NCI-H748 (cell line): Measurements from ENCODE around the gene CCNB1.
"Not testable (repeated sequence)": the region's sequence is repeated elsewhere in the genome, so short reads cannot be mapped to it uniquely, and the experiment has no call there.

Source experiments
- DNase-seq: peaks from one replicate; lab custom pipeline; 2025; ENCODE audit not compliant: unreplicated experiment; lab: John Stamatoyannopoulos, UW

Gene CCNB1

DNA sequence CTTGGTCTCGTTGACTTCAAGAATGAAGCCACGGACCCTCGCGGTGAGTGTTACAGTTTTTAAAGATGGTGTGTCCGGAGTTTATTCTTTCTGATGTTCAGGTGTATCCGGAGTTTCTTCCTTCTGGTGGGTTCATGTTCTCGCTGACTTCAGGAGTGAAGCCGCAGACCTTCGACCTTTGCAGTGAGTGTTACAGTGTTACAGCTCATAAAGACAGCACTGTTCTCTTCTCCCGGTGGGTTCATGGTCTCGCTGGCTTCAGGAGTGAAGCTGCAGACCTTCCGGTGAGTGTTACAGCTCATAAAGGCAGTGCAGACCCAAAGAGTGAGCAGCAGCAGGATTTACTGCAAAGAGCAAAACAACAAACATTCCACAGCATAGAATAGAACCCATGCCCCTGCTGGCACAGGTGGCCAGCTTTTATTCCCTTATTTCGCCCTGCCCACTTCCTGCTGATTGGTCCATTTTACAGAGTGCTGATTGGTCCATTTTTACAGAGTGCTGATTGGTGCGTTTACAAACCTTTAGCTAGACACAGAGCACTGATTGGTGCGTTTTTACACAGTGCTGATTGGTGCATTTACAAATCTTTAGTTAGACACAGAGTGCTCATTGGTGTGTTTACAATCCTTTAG lies 14.8 kb downstream of the CCNB1 start:
- not testable (repeated sequence) for DNase-seq

- no peak for DNase-seq
Measured at GRCh38 chr5:69184621-69185020, 17.7 kb downstream of the CCNB1 start.

- no peak for DNase-seq
Measured at GRCh38 chr5:69187342-69187741, 20.4 kb downstream of the CCNB1 start.

- no peak for DNase-seq
Measured at GRCh38 chr5:69188811-69189161, 21.8 kb downstream of the CCNB1 start.

DNA sequence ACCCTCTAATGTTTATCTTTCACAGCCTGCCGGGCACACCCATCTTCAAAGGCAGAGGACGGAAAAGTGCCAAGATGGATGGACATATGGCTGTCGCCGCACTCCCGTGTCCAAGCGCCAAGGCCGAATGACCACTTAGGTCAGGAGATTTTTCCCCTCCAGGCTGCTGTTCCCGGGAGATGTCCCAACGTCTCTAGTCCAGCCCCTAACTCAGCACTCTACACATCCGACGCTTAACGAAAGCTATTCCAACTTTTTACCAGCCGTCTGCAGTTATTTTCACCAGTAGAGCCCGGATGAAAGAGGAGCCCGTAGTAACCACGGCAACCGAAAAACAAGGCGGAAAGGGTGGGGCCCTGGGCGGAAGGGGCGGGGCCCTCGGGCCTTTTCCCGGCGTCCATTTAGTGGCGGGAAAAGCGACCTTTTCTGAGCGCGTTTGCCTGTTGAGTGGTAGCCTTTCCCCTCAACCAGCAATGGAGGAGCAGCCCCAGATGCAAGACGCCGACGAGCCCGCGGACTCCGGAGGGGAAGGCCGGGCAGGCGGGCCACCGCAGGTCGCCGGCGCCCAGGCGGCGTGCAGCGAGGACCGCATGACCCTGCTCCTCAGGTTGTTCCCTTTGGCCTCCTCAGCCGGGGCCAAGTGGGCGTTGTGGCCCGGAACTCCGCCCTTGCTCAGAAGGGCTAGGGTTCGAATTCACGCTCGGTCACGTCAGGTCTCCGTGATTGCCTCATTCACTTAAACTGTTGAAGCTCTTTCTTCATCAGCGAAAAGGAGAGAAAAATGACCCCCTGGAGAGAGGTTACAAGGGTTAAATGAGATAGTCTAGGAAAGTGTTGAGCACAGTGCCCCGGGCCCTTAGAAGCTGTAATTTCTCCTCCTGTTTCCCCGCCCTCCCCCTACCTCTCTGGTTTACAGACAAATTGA lies 22.5 kb downstream of the CCNB1 start, which contains the start of gene CENPH:
Gene CENPH, plus strand, starts transcription at position 422 of the 925 bp plus-strand sequence. Its CDS starts 52 bp downstream, at position 474.
- DNase-seq, result peak; percentile 95

- no peak for DNase-seq
Measured at GRCh38 chr5:69202497-69202896, 35.5 kb downstream of the CCNB1 start.

GRCh38 chr5:69206528-69207190 lies 39.7 kb downstream of the CCNB1 start:
- DNase-seq, result no peak

- DNase-seq, result no peak
Measured at GRCh38 chr5:69209602-69210001, 42.7 kb downstream of the CCNB1 start.

GRCh38 chr5:69211200-69211599 lies 44.2 kb downstream of the CCNB1 start:
- DNase-seq, result no peak

DNA sequence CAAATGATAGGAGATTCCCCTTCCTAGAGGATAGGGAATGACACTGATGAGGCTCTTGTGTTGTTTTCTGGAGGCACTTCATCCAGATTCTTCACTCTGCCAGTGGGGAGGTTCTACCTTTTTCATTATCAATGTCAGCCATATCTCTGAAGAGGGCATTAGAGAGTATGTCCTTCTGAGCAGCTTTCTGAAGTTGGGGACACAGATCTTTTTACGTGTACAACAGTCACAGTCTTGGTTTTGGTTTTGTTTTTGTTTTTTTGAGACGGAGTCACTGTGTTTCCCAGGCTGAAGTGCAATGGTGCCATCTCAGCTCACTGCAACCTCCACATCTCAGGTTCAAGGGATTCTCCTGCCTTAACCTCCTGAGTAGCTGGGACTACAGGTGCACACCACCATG lies 45.1 kb downstream of the CCNB1 start:
- no peak for DNase-seq

GRCh38 chr5:69213513-69214215 lies 46.7 kb downstream of the CCNB1 start:
- no peak for DNase-seq

GRCh38 chr5:69217151-69217511 lies 50.2 kb downstream of the CCNB1 start:
- no peak for DNase-seq

DNA sequence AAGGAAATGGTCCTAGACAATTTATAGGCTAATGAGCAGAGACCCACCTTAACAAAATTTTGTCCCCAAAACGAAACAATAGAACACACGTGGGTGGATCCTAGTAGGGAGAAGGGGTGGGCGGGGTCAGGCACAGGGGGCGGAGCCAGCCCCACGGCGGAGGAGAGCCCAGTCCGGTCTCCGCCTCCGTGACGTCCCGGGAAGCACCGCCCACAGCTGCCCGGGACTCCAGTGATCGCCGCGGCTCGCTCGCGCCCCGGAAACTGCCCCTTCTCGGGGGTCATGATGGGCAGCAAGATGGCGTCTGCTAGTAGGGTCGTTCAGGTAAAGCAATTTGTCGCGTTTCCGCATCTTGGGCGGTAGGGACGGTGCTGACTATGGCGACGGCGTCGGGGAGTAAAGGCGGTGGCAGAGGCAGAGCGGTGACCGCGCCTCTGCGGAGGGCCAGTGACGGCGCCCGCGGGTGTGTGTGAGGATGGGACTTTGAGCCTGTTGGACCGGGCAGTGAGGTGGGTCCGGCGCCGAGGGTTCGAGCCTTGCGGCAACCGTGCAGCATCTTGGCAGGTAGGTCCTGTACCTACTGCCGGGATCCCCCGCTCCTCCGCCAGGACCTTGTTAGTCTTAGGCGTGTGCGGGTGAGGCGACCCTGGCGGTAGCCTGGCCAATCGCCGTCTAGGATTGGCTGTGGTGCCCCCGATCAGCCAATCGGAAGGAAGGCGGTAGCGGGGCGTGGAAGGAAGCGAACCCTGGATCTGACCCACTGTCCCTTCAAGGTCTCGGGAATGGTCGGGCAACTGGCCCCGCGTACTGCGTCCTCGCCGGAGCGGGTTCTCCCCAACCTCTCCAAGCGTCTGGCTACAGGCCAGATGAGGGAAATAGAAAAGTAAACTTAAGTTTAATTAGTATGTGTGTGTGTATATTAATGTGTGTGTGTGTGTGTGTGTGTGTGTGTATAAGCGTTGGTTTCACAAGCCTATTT lies 50.9 kb downstream of the CCNB1 start:
- DNase-seq, result peak; percentile 94

DNA sequence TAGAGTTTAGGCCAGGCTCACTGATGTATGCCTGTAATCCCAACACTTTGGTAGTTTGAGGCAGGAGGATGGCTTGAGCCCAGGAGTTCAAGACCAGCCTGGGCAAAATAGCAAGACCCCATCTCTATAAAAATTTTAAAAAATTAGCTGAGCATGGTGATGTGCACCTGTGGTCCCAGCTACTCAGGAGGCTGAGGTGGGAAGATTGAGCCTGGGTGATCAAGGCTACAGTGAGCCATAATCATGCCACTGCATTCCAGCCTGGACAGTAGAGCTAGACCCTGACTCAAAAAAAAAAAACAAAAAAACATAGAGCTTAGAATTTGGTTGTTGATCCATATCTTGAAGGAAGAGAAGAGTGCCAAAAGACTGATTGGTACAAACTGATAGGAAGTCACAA lies 53.0 kb downstream of the CCNB1 start:
- no peak for DNase-seq

GRCh38 chr5:69220371-69220770 lies 53.4 kb downstream of the CCNB1 start:
- DNase-seq, result not testable (repeated sequence)

- DNase-seq, result peak; percentile 47
Measured at GRCh38 chr5:69220833-69221232, 53.9 kb downstream of the CCNB1 start.

DNA sequence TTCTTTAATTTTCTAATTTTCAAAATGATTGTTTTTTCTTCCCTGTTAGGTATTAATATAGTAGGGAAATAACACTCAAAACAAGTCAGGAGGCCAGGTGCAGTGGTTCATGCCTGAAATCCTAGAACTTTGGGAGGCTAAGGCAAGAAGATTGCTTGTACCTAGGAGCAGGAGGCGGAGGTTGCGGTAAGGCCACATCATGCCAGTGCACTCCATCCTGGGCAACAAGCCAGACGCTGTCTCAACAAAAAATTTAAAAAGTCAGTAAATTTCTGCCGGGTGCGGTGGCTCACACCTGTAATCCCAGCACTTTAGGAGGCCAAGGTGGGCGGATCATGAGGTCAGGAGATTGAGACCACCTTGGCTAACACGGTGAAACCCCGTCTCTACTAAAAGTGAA lies 57.6 kb downstream of the CCNB1 start:
- DNase-seq, result no peak

DNA sequence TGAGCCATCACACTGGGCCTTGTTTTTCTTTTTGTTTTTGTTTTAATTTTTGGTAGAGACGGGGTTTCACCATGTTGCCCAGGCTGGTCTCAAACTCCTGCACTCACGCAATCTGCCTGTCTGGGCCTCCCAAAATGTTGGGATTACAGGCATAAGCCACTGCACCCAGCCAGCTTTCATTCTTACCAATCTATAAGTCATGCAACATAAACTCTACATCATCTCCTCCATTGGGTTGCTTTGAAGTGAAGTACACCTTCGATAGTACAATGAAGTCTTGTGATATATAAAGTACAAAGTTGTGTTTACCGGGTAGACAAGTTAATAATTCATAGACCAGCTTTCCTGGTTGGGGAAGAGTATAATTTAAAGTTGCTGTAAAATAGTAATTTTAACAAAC lies 58.9 kb downstream of the CCNB1 start:
- no peak for DNase-seq
